Osteoblast (primary cell): ENCODE results near the gene CCBE1. TPM values are rescaled to one million over a fixed set of nuclear protein-coding genes. Genes with fewer than 3 reads are reported as not detected.

ENCODE experiments used
- DNase-seq: peaks from one replicate; pipeline ENCODE4 v3.0.0; 2011; ENCODE audit warnings: low spot score, mixed read lengths; ENCODE audit not compliant: insufficient read length; ENCODE audit errors: missing footprints
- H2AFZ ChIP-seq: 2 replicates; pipeline ENCODE4 v1.6.0; 2011; ENCODE audit warnings: mild to moderate bottlenecking, low read length
- H3K27ac ChIP-seq: 2 replicates; pipeline ENCODE4 v1.5.1; 2011; ENCODE audit warnings: mild to moderate bottlenecking, low read depth, low read length, moderate library complexity
- H3K27me3 ChIP-seq: 2 replicates; pipeline ENCODE4 v1.6.0; 2012; ENCODE audit warnings: mild to moderate bottlenecking, control low read depth, inconsistent platforms, low read length, moderate library complexity; ENCODE audit not compliant: insufficient read depth
- H3K36me3 ChIP-seq: 2 replicates; pipeline ENCODE4 v1.5.1; 2011; ENCODE audit warnings: mild to moderate bottlenecking, low read length, control low read depth, moderate library complexity; ENCODE audit not compliant: insufficient read depth
- H3K4me1 ChIP-seq: 2 replicates; pipeline ENCODE4 v1.5.1; 2011; ENCODE audit warnings: mild to moderate bottlenecking, low read length, control low read depth, moderate library complexity; ENCODE audit not compliant: insufficient read depth
- H3K4me2 ChIP-seq: 2 replicates; pipeline ENCODE4 v1.6.0; 2011; ENCODE audit warnings: mild to moderate bottlenecking, low read length; ENCODE audit not compliant: insufficient read depth
- H3K4me3 ChIP-seq: fragments of 200-600 bp; sonication (generic); 3 replicates; pipeline ENCODE4 v1.5.1; 2012; ENCODE audit warnings: mild to moderate bottlenecking, low read length, inconsistent platforms; ENCODE audit not compliant: insufficient read depth
- H3K79me2 ChIP-seq: 2 replicates; pipeline ENCODE4 v1.6.0; 2012; ENCODE audit warnings: mild to moderate bottlenecking, low read length, control low read depth, inconsistent platforms; ENCODE audit not compliant: insufficient read depth
- H3K9me3 ChIP-seq: 2 replicates; pipeline ENCODE4 v1.5.1; 2011; ENCODE audit warnings: low read depth, low read length, control low read depth
- H4K20me1 ChIP-seq: 2 replicates; pipeline ENCODE4 v1.6.0; 2012; ENCODE audit warnings: mild to moderate bottlenecking, low read length, control low read depth; ENCODE audit not compliant: insufficient read depth
- total RNA-seq: library from RNA; depleted of rRNA; stranded (reverse); fragments of >200 nt; gene quantifications from 2 replicates; pipeline ENCODE4 v1.2.3, GENCODE V29; 2012
- TF ChIP-seq, protein P1 (sequence below): IDR thresholded peaks from 2 replicates; pipeline ENCODE4 v1.5.1; 2011; ENCODE audit warnings: mild to moderate bottlenecking, low read depth, low read length, moderate library complexity; ENCODE audit errors: extremely low read depth

Gene CCBE1
- total RNA-seq, 1 donor, result 51.4 TPM

DNA sequence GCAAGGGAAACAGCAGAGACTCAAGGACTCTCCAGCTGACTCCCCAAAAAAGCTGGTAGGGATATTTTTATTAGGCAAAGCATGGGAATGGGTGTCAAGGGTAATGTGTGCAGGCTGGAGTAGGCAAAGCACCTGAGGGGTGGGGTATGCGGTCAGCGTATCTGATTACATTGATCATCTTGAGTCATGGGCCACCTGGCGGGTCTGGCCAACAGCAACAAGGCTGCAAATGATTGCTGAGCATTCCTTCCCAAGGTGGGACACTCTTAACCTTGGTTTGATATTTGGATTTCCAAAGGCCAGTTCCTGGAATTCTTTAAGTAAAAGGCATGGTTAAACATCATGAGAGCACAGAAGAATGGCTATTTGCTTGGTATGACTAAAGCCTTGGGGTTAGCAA is 32.6 kb upstream of the CCBE1 start:
- Histone ChIP-seq H3K27me3 (no peaks in the 10 kb centered on the region), H3K4me2 (no peak overlapping the region)
- TF ChIP-seq, protein P1, sequence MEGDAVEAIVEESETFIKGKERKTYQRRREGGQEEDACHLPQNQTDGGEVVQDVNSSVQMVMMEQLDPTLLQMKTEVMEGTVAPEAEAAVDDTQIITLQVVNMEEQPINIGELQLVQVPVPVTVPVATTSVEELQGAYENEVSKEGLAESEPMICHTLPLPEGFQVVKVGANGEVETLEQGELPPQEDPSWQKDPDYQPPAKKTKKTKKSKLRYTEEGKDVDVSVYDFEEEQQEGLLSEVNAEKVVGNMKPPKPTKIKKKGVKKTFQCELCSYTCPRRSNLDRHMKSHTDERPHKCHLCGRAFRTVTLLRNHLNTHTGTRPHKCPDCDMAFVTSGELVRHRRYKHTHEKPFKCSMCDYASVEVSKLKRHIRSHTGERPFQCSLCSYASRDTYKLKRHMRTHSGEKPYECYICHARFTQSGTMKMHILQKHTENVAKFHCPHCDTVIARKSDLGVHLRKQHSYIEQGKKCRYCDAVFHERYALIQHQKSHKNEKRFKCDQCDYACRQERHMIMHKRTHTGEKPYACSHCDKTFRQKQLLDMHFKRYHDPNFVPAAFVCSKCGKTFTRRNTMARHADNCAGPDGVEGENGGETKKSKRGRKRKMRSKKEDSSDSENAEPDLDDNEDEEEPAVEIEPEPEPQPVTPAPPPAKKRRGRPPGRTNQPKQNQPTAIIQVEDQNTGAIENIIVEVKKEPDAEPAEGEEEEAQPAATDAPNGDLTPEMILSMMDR, result no peak

DNA sequence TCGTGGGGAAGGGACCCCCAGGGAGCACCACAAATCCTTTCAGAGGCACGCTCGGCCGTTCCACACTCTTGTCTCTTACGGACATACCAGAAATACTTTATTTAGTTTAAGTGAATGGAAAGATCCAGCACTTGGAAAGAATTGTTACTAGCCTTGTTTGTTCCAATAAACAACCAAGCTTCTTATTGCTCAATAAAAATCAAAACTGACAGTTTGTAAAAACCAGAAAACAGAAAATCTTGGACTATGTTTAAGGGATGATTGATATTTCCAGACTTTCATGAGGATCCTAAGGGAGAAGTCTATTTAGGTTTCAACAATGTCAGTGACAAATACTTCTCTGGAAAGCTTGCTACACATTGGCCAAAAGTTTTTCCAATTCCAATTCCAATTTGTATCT is 31.6 kb upstream of the CCBE1 start:
- H2AFZ ChIP-seq, result no peak overlapping the region
- no peak overlapping the region for H3K4me2 ChIP-seq
- no peaks in the 10 kb centered on the region for H3K36me3 ChIP-seq
- TF ChIP-seq, protein P1, result no peak
- H3K27me3 ChIP-seq, result no peaks in the 10 kb centered on the region
- no peaks in the 10 kb centered on the region for H3K79me2 ChIP-seq
- H3K9me3 ChIP-seq, result no peaks in the 10 kb centered on the region
- H3K4me1 ChIP-seq, result peaks cover 17% of the 10 kb centered on the region
- H4K20me1 ChIP-seq, result no peaks in the 10 kb centered on the region
- no peak overlapping the region for H3K27ac ChIP-seq
- DNase-seq, result no peak
- H3K4me3 ChIP-seq, result no peak overlapping the region

More for the DNA sequence above, 32.6 kb upstream of the CCBE1 start:
- Histone ChIP-seq H2AFZ (no peak overlapping the region), H4K20me1 (no peaks in the 10 kb centered on the region), H3K79me2 (no peaks in the 10 kb centered on the region), H3K27ac (no peak overlapping the region), H3K4me1 (peaks cover 10% of the 10 kb centered on the region), H3K9me3 (no peaks in the 10 kb centered on the region), H3K36me3 (no peaks in the 10 kb centered on the region), H3K4me3 (no peak overlapping the region)
- DNase-seq, result no peak

DNA sequence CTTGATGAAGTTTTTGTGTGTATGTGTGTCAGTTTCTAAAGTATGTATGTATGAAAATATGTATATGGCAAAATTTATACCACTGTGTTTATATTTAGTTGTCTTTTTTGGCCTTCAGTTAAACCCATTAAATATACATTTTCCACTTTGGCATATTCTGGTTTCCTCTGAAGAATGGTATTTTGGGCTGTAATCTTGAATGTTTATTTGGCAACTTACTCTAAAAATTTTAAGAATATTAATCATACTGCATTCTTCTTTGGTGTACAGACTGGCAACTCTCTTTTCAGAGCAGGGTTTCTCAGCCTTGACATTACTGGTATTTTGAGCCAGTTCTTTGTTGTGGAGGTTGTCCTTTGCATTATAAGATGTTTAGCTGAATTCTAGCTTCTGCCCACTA is 27.9 kb upstream of the CCBE1 start:
- Histone ChIP-seq H3K27ac (peak overlapping the region; percentile 80), H3K4me2 (no peak overlapping the region), H3K79me2 (no peaks in the 10 kb centered on the region), H2AFZ (peak overlapping the region; percentile 78), H3K4me1 (peaks cover 19% of the 10 kb centered on the region), H3K27me3 (no peaks in the 10 kb centered on the region), H4K20me1 (no peaks in the 10 kb centered on the region), H3K9me3 (no peaks in the 10 kb centered on the region), H3K36me3 (no peaks in the 10 kb centered on the region), H3K4me3 (no peak overlapping the region)
- TF ChIP-seq, protein P1, result no peak
- peak; percentile 72 for DNase-seq

DNA sequence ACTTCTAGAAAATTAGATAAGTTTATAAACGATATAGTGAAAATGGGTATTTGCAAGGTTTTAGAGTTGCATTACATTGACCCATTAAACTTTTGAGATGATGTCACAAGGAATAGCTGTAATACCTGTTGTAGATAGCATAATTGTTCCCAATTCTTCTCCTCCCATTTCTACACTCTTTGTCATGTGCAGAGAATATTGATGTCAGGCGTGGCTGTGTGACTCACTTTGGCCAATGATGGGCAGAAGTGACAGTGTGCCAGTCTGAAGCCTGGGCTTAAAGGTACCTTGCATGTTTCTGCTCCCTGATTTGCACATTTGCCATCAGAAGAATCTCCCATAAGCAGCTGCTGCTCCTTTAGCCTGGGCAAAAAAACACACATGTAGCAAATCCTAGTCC is 26.9 kb upstream of the CCBE1 start:
- H3K4me2 ChIP-seq, result no peak overlapping the region
- H3K27me3 ChIP-seq, result no peaks in the 10 kb centered on the region
- H3K79me2 ChIP-seq, result no peaks in the 10 kb centered on the region
- no peak overlapping the region for H2AFZ ChIP-seq
- H3K36me3 ChIP-seq, result no peaks in the 10 kb centered on the region
- no peaks in the 10 kb centered on the region for H3K9me3 ChIP-seq
- no peaks in the 10 kb centered on the region for H4K20me1 ChIP-seq
- peaks cover 29% of the 10 kb centered on the region for H3K4me1 ChIP-seq
- no peak overlapping the region for H3K27ac ChIP-seq
- TF ChIP-seq, protein P1, result no peak
- H3K4me3 ChIP-seq, result no peak overlapping the region
- DNase-seq, result no peak
